ENCODE measurements around the gene SMARCAL1.

SMARCAL1 gene

DNA sequence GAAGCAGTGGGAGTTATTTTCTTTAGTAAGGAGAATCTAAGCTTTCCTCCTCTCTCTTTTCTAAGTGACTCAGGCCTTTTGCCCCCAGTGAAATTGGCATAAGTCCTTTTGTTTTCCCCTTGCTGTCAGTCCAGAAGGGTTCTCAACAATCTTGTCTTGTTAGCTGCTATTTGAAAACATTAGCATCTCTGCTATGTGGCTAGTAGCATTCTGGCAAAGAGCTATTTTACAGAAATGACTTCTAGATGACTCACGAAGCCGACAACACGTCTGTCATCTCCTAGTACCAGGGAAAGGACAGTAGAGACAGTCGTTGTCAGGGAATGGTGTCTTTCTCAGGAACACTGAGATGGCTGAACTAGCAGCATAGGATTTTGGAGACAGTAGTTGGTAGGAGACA is 14.7 kb downstream of the SMARCAL1 start:
- in situ Hi-C loops (cut with MboI; ENCODE audit: low sequenced_read_pairs) = no loop called here

DNA sequence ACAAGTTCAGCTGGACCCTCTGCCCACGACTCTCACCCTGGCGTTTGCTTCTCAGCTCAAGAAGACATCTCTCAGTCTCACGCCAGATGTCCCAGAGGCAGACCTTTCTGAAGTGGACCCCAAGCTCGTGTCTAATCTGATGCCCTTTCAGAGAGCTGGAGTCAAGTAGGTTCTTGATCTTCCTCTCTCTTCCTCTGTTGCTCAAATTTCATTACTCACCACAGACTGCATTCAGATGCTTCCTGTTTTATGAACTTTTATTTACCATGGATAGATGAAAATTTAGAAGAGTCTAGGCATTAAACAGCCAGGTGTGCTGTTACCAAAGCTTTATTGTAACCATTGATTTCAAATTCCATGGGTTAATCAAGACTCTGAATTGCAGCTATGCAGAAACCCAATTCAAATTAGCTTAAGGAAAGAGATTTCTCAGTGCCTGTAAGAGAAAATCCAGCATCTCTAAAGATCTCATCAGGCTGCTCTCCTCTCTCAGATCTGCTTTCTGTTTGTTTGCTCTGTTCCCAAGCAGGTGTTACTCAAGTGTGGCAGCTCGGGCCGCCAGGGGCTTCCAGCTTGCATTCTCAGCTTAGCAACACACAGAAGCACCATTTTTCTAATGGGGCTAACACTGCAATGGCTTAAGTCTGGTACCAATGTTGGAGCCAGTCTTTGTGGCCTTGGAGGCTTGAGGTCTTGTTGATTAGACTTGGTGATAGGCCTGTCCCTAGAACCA is 16.5 kb downstream of the SMARCAL1 start:
- in situ Hi-C loops (cut with MboI; ENCODE audit: low sequenced_read_pairs) = no loop called here

GRCh38 chr2:216429428-216429827 is 17.1 kb downstream of the SMARCAL1 start:
- in situ Hi-C loops (cut with MboI; ENCODE audit: low sequenced_read_pairs) = no loop called here

DNA sequence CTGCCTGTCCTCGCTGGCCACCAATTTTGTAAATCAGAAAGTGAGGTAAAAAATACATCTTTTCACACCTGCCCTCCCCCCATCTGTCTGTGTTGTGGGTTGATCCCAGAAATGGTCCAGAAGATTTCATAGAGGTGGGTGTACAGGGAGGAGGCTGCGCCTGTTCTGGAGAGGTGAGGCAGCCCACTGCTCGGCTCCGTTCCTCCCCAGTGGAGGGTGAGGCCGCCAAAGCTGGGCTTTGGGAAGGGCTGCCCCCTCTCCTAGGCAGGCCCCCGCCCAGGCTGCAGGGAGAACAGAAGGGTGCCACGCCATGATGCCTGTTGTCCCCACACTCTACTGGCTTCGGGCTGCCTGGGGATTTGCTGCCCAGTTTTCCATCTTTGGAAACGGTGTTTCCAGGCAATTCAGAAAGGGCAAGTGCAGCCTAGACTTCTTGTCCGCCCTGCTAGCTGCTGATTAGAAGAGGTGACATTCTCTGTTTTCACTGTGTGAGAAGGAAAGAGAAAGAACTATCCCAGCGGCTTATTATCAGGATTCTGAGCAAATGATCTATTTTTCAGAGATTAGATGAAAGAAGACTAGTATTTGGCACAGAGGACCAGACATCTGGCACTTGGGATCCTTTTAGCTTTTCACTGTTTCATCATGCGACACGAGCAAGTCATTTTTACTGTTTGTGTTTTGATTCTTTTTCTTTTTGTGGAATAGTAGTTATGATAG is 18.7 kb downstream of the SMARCAL1 start:
- in situ Hi-C loops (cut with MboI; ENCODE audit: low sequenced_read_pairs) = no loop called here

GRCh38 chr2:216431531-216431856 is 19.2 kb downstream of the SMARCAL1 start:
- in situ Hi-C loops (cut with MboI; ENCODE audit: low sequenced_read_pairs) = no loop called here

DNA sequence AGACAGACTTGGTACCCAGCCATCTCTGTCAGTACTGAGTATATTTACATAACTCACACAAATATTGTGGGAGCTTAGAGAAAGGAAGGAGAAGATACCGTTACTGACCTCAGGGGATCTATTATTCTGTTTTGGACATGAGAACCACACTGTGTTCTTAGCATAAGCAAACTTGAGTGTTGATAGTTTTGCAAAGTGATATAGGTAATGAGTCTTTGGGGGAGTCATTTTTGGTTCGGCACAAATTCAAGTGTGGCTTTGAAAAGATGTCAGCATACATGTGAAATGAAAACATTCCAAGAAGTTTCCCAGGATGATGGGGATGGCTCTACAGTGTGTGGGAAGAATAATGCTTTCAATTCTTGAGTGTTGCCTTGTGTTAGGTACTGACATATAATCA is 24.1 kb downstream of the SMARCAL1 start:
- in situ Hi-C loops (cut with MboI; ENCODE audit: low sequenced_read_pairs) = no loop called here

GRCh38 chr2:216441308-216442010 is 29.2 kb downstream of the SMARCAL1 start:
- in situ Hi-C loops (cut with MboI; ENCODE audit: low sequenced_read_pairs) = no loop called here

DNA sequence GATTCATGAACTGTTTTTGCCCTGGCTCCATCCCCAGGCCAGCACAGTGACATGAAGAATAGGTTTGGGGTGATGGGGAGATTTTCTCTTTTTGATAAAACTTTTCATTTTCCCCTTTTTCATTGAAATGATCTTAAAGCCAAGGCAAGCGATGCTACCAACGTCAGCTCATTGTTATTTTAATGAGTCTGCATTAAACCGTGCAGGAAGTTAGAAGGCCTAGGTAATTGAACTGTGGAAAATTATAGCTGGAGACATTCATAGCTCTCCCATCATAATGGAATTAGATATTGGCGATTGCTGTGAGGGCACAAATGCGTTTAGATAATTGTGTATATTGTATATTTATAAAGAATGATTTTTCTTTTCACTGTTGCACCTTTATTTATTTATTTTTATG is 33.2 kb downstream of the SMARCAL1 start:
- in situ Hi-C loops (cut with MboI; ENCODE audit: low sequenced_read_pairs) = no loop called here

DNA sequence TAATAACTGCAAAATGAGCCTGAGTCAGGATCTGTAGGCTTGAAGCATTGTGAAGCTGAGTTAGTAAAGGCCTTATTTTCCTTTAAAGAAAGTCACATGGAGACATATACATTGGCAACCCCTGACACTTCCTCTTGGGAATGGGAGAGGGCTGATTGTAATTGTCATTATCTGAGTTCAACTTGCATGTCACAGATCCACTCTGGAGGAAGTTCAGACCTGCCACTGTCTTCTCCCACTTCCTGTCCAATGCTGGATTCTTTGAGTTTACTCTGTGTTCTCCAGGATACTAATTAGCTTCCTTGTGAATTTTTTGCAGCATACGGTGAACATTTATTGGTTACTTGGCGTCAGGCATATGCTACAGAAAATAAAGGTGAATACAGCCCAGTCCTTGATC is 34.1 kb downstream of the SMARCAL1 start:
- in situ Hi-C loops (cut with MboI; ENCODE audit: low sequenced_read_pairs) = no loop called here

- in situ Hi-C loops (cut with MboI; ENCODE audit: low sequenced_read_pairs) = no loop called here
Measured at GRCh38 chr2:216447293-216447692, 35.0 kb downstream of the SMARCAL1 start.

GRCh38 chr2:216448829-216449228 is 36.5 kb downstream of the SMARCAL1 start:
- in situ Hi-C loops (cut with MboI; ENCODE audit: low sequenced_read_pairs) = no loop called here

GRCh38 chr2:216450346-216450745 is 38.1 kb downstream of the SMARCAL1 start:
- in situ Hi-C loops (cut with MboI; ENCODE audit: low sequenced_read_pairs) = no loop called here

DNA sequence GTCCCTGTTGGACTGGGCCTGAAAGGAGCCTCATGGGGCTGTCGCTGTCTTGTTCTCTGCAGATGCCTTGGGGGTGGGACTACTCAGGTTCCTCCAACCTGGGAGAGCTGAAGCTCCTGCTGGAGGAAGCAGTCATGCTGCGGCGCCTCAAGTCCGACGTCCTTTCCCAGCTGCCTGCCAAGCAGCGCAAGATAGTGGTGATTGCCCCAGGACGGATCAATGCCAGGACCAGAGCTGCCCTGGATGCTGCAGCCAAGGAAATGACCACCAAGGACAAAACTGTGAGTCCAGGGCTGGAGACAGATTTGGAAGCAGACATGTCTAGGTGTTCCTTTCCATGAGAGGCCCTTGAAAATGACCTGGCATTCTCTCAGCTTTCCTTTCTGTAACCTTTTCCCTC is 38.5 kb downstream of the SMARCAL1 start:
- in situ Hi-C loops (cut with MboI; ENCODE audit: low sequenced_read_pairs) = no loop called here

- in situ Hi-C loops (cut with MboI; ENCODE audit: low sequenced_read_pairs) = no loop called here
Measured at GRCh38 chr2:216453955-216454614, 41.8 kb downstream of the SMARCAL1 start.

DNA sequence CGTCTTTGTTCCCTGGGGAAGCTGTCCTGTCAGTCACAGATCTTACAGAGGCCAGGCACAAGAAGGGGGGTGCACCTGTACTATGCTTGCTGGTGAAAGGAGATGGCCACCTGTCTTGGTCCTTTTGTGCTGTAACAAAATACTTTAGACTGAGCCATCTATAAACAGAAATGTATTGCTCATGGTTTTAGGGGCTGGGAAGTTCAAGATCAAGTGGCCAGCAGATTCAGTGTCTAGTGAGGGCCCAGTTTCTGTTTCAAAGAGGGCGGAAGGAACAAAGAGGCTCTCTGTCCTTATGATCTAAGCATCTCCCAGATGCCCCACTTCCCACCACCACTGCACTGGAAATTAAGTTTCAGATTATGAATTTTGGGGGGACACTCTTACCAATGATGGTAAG is 50.9 kb downstream of the SMARCAL1 start:
- in situ Hi-C loops (cut with MboI; ENCODE audit: low sequenced_read_pairs) = no loop called here

DNA sequence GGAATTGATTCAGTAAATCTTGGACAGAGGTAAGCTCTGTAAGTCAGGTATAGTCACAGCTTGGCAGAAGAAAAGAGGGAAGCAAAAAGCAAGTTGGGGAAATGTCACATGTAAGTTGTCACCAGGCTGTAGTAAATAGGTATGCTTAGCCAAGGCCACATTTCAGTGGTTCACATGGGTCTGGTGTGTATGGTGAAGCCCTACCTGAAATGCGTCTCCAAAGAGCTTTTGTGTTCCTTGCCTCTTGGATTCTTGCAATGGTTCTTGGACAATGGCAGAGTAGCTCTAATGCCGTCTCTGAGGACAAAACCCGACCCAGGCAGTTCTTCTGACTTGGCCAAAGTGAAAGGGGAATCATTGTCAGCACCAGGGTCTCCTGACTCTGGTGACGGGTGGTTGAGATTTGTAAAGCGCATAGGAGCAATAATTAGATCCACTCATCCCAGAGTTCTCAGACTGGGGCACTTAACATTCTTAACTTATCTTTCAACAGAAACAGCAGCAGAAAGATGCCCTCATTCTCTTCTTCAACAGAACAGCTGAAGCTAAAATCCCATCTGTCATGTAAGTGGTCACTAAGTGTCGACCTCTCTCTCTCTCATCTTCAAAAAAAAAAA is 51.9 kb downstream of the SMARCAL1 start:
- in situ Hi-C loops (cut with MboI; ENCODE audit: low sequenced_read_pairs) = no loop called here

DNA sequence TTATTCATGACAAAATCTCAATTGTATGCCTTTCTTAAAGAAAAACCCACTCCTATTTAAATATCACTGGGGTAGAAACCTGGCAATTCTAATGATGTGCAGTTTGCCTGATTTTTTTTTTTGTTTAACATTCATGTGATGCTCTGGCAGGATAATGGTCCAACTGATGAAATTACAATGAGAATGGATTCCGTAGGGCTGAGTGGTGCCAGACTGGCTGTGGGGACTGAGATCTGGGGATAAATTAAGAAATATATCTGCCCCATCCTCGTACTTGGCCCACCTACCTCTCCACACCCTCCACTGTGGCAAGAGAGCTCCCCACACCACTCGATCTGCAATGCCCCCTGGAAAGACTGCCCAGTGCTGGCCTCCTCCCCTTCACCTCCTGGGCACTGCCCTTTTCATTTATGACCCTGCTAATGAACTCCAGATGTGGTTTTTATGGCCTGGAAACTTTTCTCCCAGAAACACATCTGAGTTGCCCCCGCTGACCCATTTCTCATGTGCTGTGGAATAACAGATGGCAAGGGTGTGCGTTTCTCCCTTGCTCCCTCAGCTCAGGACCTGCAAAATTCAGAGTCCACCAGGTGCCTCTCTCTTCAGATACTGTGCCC is 53.4 kb downstream of the SMARCAL1 start:
- in situ Hi-C loops (cut with MboI; ENCODE audit: low sequenced_read_pairs) = no loop called here

- in situ Hi-C loops (cut with MboI; ENCODE audit: low sequenced_read_pairs) = no loop called here
Measured at GRCh38 chr2:216467845-216468244, 55.6 kb downstream of the SMARCAL1 start.

GRCh38 chr2:216469661-216470060 is 57.4 kb downstream of the SMARCAL1 start:
- in situ Hi-C loops (cut with MboI; ENCODE audit: low sequenced_read_pairs) = no loop called here

DNA sequence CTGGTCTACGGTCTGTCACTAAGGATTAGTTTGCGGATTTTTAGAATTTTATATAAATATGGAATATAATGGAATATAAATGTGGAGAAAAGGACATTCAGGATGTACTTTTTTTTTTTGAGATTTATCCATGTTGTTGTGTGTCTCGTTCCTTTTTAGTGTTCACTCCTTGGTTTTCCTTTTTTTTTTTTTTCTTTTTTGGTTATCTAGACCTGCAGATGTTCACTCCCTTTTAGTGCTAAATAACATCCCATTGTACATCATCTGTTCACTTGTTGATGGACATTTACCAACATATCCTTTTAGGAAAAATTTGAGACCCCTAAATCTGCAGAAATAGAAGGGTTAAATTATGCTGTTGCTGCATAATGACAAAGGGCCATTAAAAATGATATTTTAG is 60.9 kb downstream of the SMARCAL1 start:
- in situ Hi-C loops (cut with MboI; ENCODE audit: low sequenced_read_pairs) = no loop called here
